EL (cell line): ENCODE results near the gene HTATIP2.
"Not testable (repeated sequence)": the region's sequence is repeated elsewhere in the genome, so short reads cannot be mapped to it uniquely, and the experiment has no call there.

Experiments
- DNase-seq: peaks from one replicate; pipeline ENCODE4 v3.0.0-alpha.2; 2016

HTATIP2 gene

DNA sequence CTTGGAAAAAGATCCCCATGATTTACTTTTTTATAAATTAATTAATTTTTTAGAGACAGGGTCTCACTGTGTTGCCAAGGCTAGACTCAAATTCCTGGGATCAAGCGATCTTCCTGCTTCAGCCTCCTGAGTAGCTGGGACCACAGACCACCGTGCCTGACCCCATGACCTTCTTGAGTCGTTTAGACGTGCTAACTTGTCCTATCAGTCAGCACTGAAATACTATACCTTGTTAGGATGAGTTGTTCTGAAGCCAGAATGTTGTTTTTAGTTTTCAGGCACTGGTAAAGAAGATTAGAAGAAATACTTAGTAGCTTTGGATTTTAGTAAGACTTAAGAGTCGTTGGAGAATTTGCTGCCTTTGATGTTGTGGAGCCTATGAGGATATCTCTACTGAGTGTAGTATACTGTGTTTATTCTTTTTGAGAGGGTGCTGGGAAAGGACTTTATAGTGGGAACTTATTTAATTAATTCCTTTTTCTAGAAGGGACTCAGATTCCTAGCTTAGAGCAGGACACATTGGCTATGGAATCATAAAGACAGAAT, 8.6 kb downstream of the HTATIP2 start:
- DNase-seq: no peak

DNA sequence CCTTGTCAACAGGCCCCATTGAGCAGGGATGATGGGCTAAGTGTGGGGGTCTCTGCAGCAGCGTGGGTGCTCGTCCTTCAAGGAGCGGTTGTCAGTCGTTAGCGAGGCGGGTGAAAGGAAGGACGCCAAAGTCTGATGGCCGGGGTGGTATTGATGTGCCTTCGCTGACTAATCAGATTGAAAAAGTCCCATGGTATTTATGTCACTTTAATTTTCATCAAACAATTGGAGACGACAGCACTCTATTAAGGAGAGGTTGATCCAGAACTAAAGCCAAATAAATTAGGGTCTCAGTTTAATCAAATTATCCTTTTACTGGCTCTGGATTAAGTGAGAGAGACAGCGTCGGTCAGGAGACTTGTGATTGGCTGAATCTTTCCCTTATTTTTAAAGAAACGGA, 9.6 kb downstream of the HTATIP2 start:
- no peak for DNase-seq

DNA sequence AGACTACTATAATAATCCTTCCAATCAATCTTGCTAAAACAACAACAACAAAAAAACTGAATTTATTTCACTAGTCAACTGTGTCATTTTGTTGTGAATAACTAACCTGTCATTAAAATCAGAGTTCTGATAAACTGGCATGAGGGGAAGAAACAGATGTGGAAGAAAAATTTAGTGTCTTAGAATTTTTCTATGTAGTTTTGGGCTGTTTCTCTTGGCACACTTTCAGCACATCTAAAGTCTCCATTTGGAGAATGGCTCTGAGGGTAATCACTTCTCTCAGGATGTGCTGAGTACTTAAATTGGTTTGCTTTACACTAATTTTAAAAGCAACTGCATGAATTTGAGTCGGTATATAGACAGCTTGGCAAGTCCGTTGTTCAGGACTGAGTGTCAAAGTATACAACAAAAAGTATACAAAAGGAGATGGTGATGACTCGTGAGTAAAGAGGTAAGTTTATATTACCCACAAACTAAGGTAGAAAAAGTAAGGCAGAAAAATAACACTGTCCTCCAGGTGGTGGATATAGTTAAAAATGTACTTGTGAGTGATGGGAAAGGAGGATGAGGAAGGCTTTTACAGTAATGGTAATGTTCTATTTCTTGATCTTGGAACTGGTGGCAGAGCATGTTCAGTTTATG, 10.2 kb downstream of the HTATIP2 start:
- no peak for DNase-seq

- peak; percentile 44 for DNase-seq
Measured at GRCh38 chr11:20374741-20375300, 11.3 kb downstream of the HTATIP2 start.

DNA sequence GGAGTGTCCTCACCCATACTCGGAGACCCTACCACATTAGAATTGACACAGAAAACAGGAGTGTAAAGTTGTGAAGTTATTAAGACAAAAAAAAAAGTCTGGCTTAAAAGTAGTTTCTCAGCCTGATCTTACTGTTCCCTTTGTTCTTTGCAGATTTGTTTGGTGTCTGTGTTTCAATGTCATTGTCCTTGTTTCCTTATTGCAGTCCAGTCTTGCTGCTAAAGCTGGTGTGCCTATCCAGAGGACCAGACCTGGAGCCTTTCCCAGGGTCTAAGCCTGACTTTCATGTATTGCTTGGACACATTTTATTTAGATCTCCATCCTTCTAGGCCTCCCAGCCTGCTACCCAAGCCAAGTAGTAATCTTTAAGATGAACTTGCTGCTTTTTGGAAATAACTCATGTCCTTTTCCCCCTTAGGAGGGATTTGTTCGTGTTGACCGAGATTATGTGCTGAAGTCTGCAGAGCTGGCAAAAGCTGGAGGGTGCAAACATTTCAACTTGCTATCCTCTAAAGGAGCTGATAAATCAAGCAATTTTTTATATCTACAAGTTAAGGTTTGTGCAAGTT, 12.7 kb downstream of the HTATIP2 start:
- DNase-seq: no peak

DNA sequence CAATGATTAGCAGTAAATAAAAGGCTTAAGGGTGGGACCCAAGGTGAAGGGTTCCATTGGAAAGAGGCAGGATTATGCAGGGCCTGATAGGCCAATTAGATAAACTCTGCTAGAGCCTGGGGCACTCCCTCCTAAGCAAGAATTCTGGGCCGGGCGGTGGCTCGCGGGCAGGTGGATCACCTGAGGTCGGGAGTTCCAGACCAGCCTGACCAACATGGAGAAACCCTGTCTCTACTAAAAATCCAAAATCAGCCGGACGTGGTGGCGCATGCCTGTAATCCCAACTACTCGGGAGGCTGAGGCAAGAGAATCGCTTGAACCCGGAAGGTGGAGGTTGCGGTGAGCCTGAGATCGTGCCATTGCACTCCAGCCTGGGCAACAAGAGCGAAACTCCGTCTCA, 22.5 kb downstream of the HTATIP2 start:
- DNase-seq: not testable (repeated sequence)

DNA sequence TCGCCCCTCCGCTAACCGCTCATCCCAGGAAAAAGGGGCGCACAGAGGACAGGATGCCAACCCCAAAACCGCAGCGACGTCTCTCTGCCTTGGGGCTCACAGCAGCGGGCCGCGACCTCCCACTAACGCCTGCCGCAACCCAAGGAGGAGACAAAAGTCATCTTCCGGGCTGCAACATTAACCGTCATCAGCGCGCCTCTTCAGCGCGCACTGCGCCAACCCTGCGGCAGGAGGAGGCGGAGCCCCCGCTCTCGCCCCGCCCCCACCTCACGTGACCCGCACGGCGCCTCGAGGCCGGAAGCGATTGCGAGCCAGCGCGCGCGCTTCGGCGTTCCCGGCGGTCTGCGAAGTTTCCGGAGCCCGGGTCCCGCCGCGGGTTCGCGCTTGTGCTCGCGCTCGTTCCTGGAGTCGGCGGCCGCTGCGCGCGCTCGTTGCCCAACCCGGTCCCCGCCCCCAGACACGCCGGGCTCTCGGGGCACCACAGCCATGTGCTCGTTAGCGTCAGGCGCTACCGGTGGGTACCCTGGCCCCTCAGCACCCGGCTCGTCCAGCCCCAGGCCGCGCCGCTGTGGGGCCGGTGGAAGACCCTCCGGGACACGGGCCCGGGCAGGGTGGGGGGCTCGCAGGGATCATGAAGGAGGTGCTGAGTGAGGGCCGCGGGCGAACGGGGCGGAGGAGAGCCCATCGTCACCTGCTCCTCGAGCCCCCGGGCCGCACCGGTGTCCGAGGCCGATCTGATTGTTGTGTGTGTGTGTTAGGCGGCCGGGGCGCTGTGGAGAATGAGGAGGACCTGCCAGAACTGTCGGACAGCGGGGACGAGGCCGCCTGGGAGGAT, 24.0 kb downstream of the HTATIP2 start, which contains the start of gene PRMT3:
TSS of gene PRMT3 (plus strand) at position 456 of the 835 bp plus-strand sequence. CDS start at position 487, 31 bp downstream.
- peak; percentile 95 for DNase-seq

GRCh38 chr11:20388096-20389055, 24.9 kb downstream of the HTATIP2 start:
- DNase-seq: no peak

GRCh38 chr11:20397281-20397680, 33.8 kb downstream of the HTATIP2 start:
- DNase-seq: peak; percentile 45

GRCh38 chr11:20399498-20399897, 36.0 kb downstream of the HTATIP2 start:
- no peak for DNase-seq

DNA sequence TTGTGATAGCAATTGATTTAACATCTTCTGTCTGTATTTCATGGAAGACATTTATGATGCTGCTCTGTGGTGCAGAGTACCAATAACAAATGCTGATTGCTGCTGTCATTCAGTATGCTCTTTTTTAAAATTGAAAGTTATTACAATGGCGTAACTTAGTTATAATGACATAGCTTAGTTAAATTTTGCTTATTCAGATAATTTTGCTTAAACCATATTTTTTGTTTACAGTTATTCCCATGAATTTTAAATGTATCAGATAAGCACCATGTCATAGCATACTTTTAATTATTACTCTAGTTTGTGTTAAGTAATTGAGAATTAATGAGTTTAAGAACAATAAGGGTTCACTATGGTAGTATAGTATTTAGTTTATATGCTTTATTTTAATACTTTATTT, 39.5 kb downstream of the HTATIP2 start:
- no peak for DNase-seq

- no peak for DNase-seq
Measured at GRCh38 chr11:20406484-20406883, 43.0 kb downstream of the HTATIP2 start.

GRCh38 chr11:20407344-20407743, 43.8 kb downstream of the HTATIP2 start:
- DNase-seq: no peak

GRCh38 chr11:20415432-20415831, 51.9 kb downstream of the HTATIP2 start:
- no peak for DNase-seq

DNA sequence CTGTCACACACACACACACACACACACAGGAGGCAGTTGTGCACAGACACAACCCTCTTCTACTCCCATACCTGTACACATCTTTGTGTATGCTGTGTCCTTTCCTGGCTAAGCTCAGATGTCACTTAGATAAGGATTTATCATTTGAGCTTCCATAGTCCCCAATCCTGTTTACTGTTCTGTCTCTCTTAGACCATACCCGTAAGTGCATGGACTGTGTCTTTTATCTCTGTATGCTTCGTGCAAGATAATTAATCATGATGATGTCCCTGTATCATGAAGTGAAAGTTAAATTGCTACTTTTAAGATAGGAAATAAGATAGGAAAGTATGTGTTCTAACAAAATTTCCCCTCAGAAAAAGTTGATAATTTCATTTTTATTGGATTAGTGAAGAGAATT, 54.3 kb downstream of the HTATIP2 start:
- DNase-seq: no peak

DNA sequence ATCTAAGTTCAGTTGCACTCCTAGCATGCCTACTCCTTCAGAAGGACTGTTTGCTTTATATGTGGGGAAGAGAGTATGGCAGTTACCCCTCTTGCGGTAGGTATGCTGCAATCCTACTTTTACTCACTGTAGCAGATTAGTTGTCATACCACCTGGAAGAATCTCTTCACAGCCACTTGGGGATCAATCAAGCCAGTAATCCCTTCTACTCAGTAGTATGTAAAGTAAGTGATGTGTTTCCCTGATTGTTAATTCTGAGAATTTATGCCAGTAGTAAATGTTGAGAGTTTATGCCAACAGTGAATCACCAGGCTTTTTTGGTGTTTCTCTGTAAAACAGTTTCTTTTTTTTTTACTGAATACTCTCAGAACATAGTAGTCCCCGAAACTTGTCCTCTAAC, 58.4 kb downstream of the HTATIP2 start:
- DNase-seq: no peak

GRCh38 chr11:20429216-20429615, 65.7 kb downstream of the HTATIP2 start:
- no peak for DNase-seq
